ENCODE results near the gene GAB4. TPM values are rescaled to one million over a fixed set of nuclear protein-coding genes. Genes with fewer than 3 reads are reported as not detected.
A peak's percentile ranks its signal among the peaks of the same experiment; 100 is the strongest.

GAB4 gene
- total and polyA plus RNA-seq, 12 donors = not detected

- Histone ChIP-seq H3K27ac (no peak overlapping the region), H3K27me3 (peaks cover 0 to 28% (median 12%) of the 10 kb centered on the region in 7 donors), H3K4me1 (no peaks in the 10 kb centered on the region), H3K9me3 (no peaks in the 10 kb centered on the region), H3K4me3 (no peak overlapping the region), H3K36me3 (no peaks in the 10 kb centered on the region)
- ATAC-seq (no peak), DNase-seq (no peak)
- intact Hi-C loops (cut with DNase I) = no loop called here
- no peak for TF ChIP-seq CTCF (IDR thresholded peaks at IDR 0.05)
- WGBS, 2 donors = 77 to 78% methylated on average over 7 of the region's 7 CpGs
Measured at GRCh38 chr22:16965083-16965482, 42.9 kb downstream of the GAB4 start.

- H3K4me1 ChIP-seq = no peaks in the 10 kb centered on the region
- no peaks in the 10 kb centered on the region for H3K36me3 ChIP-seq
- no peaks in the 10 kb centered on the region for H3K9me3 ChIP-seq
- H3K27me3 ChIP-seq = peaks cover 0 to 21% (median 8%) of the 10 kb centered on the region in 7 donors
- H3K4me3 ChIP-seq = no peak overlapping the region
- DNase-seq = no peak
- intact Hi-C loops (cut with DNase I) = no loop called here
- WGBS, 2 donors = 78 to 81% methylated on average over 5 of the region's 5 CpGs
- ATAC-seq = no peak
- no peak for TF ChIP-seq CTCF (IDR thresholded peaks at IDR 0.05)
- H3K27ac ChIP-seq = no peak overlapping the region
Measured at GRCh38 chr22:16964366-16964765, 43.7 kb downstream of the GAB4 start.

- Histone ChIP-seq H3K9me3 (no peaks in the 10 kb centered on the region), H3K27ac (no peak overlapping the region), H3K4me1 (no peaks in the 10 kb centered on the region), H3K36me3 (no peaks in the 10 kb centered on the region), H3K27me3 (peaks cover 0 to 18% (median 7%) of the 10 kb centered on the region in 7 donors), H3K4me3 (no peak overlapping the region)
- ATAC-seq (peak in 1 of 8 donors; percentile 23), DNase-seq (no peak)
- no peak for TF ChIP-seq CTCF (IDR thresholded peaks at IDR 0.05)
- whole genome bisulfite sequencing, 2 donors = 75 to 84% methylated on average over 18 of the region's 18 CpGs
- intact Hi-C loops (cut with DNase I) = no loop called here
Measured at GRCh38 chr22:16963189-16963945, 44.7 kb downstream of the GAB4 start.

GRCh38 chr22:16962501-16962900 is 45.5 kb downstream of the GAB4 start:
- ATAC-seq = no peak
- WGBS, 2 donors = 80 to 83% methylated on average over 7 of the region's 7 CpGs
- no peak overlapping the region for H3K27ac ChIP-seq
- H3K9me3 ChIP-seq = no peaks in the 10 kb centered on the region
- H3K4me1 ChIP-seq = no peaks in the 10 kb centered on the region
- H3K4me3 ChIP-seq = no peak overlapping the region
- DNase-seq = no peak
- H3K27me3 ChIP-seq = peaks cover 0 to 16% (median 4%) of the 10 kb centered on the region in 7 donors
- intact Hi-C loops (cut with DNase I) = no loop called here
- no peaks in the 10 kb centered on the region for H3K36me3 ChIP-seq
- no peak for TF ChIP-seq CTCF (IDR thresholded peaks at IDR 0.05)
